ENCODE measurements around the gene SWT1. TPM values are rescaled to one million over a fixed set of nuclear protein-coding genes. Genes with fewer than 3 reads are reported as not detected.

SWT1 gene
- total and polyA plus RNA-seq, 2 experiments from 2014 or later, result 1.6 to 2.8 TPM

DNA sequence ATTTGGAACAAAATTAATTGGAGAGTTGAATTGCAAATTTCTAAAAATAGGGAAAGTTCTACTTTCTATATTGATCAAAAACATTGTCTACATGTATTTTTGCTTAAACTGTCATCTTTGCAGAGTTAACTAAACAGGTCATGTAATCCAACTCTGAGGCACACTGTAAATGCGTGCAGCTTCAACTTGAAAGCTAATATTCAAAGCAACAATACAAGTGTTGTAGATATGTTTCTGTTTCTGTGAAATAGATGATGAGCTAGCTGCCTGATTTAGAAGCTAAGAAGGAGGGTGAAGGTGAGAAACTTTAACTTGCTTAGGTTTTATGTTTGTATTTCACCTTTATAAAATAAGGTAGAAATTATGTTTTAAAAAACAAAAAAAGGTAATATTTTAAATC is 82.9 kb downstream of the SWT1 start:
- H3K9me3 ChIP-seq (ENCODE audit: low read depth), result no peaks in the 10 kb centered on the region
- TF ChIP-seq EZH2phosphoT487 (IDR thresholded peaks at IDR 0.05; ENCODE audit: insufficient read depth, low read depth) (no peak), EZH2 (IDR thresholded peaks at IDR 0.05; ENCODE audit: insufficient read depth, poor library complexity, severe bottlenecking) (no peak)
- no peak overlapping the region for H3K4me2 ChIP-seq (ENCODE audit: unreplicated experiment)

DNA sequence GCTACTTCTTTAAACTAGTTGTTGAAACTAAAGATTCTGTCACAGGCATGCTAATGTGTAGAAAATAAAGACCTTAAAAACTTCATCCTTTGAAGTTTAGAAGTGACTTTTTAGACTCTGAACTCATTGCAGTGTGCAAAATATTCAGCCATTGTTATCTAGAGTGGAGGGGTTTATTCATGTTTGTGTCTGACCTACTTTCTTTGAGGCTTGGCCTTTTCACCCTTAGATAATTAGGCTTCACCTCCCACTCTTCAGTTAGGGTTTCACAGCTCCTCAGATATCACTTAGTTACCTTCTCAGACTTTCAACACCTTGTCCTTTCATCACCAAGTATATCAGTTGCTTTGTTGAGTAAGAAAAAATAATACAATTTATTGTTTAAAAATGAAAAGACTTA is 84.2 kb downstream of the SWT1 start:
- Histone ChIP-seq H3K27me3 (replicated peaks; ENCODE audit: insufficient read depth) (no peaks in the 10 kb centered on the region), H3K27ac (no peak overlapping the region), H3K79me2 (ENCODE audit: insufficient read depth) (no peaks in the 10 kb centered on the region), H3K4me3 (no peak overlapping the region), H3F3A (ENCODE audit: insufficient read depth) (no peaks in the 10 kb centered on the region), H3K9ac (no peak overlapping the region), H3K4me1 (ENCODE audit: insufficient read depth) (peaks cover 14% of the 10 kb centered on the region), H3K36me3 (ENCODE audit: low read depth) (no peaks in the 10 kb centered on the region), H3K9me2 (ENCODE audit: insufficient read depth) (no peaks in the 10 kb centered on the region), H2AFZ (no peak overlapping the region), H4K20me1 (ENCODE audit: insufficient read depth) (no peaks in the 10 kb centered on the region), H3K4me2 (ENCODE audit: unreplicated experiment) (no peak overlapping the region), H3K9me3 (ENCODE audit: low read depth) (no peaks in the 10 kb centered on the region)
- in situ Hi-C loops (cut with MboI), result no loop called here
- no peak for DNase-seq
- no peak for TF ChIP-seq EZH2 (IDR thresholded peaks at IDR 0.05; ENCODE audit: insufficient read depth, poor library complexity, severe bottlenecking)
- TF ChIP-seq EZH2phosphoT487 (IDR thresholded peaks at IDR 0.05; ENCODE audit: insufficient read depth, low read depth), result no peak

More for the DNA sequence above, 82.9 kb downstream of the SWT1 start:
- Histone ChIP-seq H3K4me1 (ENCODE audit: insufficient read depth) (peaks cover 8% of the 10 kb centered on the region), H3K27ac (no peak overlapping the region), H3K36me3 (ENCODE audit: low read depth) (no peaks in the 10 kb centered on the region), H3K79me2 (ENCODE audit: insufficient read depth) (no peaks in the 10 kb centered on the region), H3K9me2 (ENCODE audit: insufficient read depth) (no peaks in the 10 kb centered on the region), H3F3A (ENCODE audit: insufficient read depth) (no peaks in the 10 kb centered on the region), H2AFZ (no peak overlapping the region), H4K20me1 (ENCODE audit: insufficient read depth) (no peaks in the 10 kb centered on the region), H3K27me3 (replicated peaks; ENCODE audit: insufficient read depth) (no peaks in the 10 kb centered on the region), H3K4me3 (no peak overlapping the region), H3K9ac (no peak overlapping the region)
- 75 to 87% methylated on average over 1 of the region's 1 CpG for WGBS, 2 experiments (ENCODE audit: low coverage in 1 of 2, low lambda C conversion rate in 2 of 2, missing lambda C conversion rate in 2 of 2)
- in situ Hi-C loops (cut with MboI), result no loop called here
- no peak for DNase-seq

DNA sequence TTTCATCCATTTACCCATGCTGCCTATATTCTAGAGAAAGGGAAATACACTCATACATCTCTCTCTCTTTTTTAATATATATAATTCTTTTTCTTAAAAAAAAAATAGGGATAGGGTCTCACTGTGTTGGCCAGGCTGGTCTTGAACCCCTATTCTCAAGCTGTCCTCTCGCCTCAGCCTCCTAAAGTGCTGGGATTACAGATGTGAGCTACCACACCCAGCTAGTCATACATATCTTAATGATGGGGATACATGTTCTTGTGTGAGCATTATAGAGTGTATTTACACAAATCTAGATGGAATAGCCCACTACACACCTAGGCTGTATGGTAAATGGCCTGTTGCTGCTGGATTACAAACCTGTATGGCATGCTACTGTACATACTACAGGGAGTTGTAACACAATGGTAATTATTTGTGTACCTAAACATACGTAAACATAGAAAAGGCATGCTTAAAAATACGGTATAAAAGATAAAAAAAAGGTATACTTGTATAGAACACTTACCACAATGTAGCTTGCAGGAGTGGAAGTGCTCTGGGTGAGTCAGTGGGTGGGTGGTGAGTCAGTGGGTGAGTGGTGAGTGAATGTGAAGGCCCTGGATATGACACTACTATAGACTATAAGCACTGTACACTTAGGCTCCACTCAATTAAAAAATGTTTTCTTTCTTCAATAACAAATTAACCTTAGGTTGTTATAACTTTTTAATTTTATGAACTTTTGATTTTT is 87.2 kb downstream of the SWT1 start:
- no peaks in the 10 kb centered on the region for H4K20me1 ChIP-seq (ENCODE audit: insufficient read depth)
- in situ Hi-C loops (cut with MboI), result no loop called here
- H3K9me3 ChIP-seq (ENCODE audit: low read depth), result no peaks in the 10 kb centered on the region
- peaks cover 14% of the 10 kb centered on the region for H3K4me1 ChIP-seq (ENCODE audit: insufficient read depth)
- no peak for TF ChIP-seq EZH2 (IDR thresholded peaks at IDR 0.05; ENCODE audit: insufficient read depth, poor library complexity, severe bottlenecking)
- no peak for TF ChIP-seq EZH2phosphoT487 (IDR thresholded peaks at IDR 0.05; ENCODE audit: insufficient read depth, low read depth)
- H2AFZ ChIP-seq, result no peak overlapping the region
- peak; percentile 85 for DNase-seq
- no peaks in the 10 kb centered on the region for H3K27me3 ChIP-seq (replicated peaks; ENCODE audit: insufficient read depth)
- peak overlapping the region; percentile 30 for H3K4me2 ChIP-seq (ENCODE audit: unreplicated experiment)
- H3K36me3 ChIP-seq (ENCODE audit: low read depth), result no peaks in the 10 kb centered on the region
- no peaks in the 10 kb centered on the region for H3K79me2 ChIP-seq (ENCODE audit: insufficient read depth)
- no peak overlapping the region for H3K9ac ChIP-seq
- no peak overlapping the region for H3K4me3 ChIP-seq
- no peak overlapping the region for H3K27ac ChIP-seq
- no peaks in the 10 kb centered on the region for H3F3A ChIP-seq (ENCODE audit: insufficient read depth)
- 58 to 60% methylated on average over 3 of the region's 3 CpGs for WGBS, 2 experiments (ENCODE audit: low coverage in 1 of 2, low lambda C conversion rate in 2 of 2, missing lambda C conversion rate in 2 of 2)
- H3K9me2 ChIP-seq (ENCODE audit: insufficient read depth), result no peaks in the 10 kb centered on the region

DNA sequence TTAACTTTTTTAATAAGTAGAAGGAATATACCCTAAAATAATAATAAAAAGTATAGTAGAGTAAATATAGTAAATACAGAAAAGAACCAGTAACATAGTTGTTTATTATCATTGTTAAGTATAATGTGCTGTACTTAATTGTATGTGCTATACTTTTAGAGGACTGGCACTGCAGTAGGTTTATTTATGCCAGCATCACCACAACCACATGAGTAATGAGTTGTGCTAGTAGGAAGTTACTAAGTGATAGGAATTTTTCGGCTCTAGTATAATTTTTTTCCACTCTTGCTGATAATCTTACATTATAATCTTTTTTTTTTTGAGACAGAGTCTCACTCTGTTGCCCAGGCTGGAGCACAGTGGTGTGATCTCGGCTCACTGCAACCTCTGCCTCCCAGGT is 88.5 kb downstream of the SWT1 start:
- Histone ChIP-seq H3K4me3 (no peak overlapping the region), H2AFZ (no peak overlapping the region), H3K9me2 (ENCODE audit: insufficient read depth) (no peaks in the 10 kb centered on the region), H3K9me3 (ENCODE audit: low read depth) (no peaks in the 10 kb centered on the region), H3K79me2 (ENCODE audit: insufficient read depth) (no peaks in the 10 kb centered on the region), H3K9ac (no peak overlapping the region), H3K4me1 (ENCODE audit: insufficient read depth) (peaks cover 14% of the 10 kb centered on the region), H3K36me3 (ENCODE audit: low read depth) (no peaks in the 10 kb centered on the region), H3K27me3 (replicated peaks; ENCODE audit: insufficient read depth) (no peaks in the 10 kb centered on the region), H4K20me1 (ENCODE audit: insufficient read depth) (no peaks in the 10 kb centered on the region), H3K27ac (no peak overlapping the region), H3K4me2 (ENCODE audit: unreplicated experiment) (no peak overlapping the region), H3F3A (ENCODE audit: insufficient read depth) (no peaks in the 10 kb centered on the region)
- in situ Hi-C loops (cut with MboI), result no loop called here
- TF ChIP-seq EZH2phosphoT487 (IDR thresholded peaks at IDR 0.05; ENCODE audit: insufficient read depth, low read depth), result no peak
- no peak for TF ChIP-seq EZH2 (IDR thresholded peaks at IDR 0.05; ENCODE audit: insufficient read depth, poor library complexity, severe bottlenecking)
- WGBS, 2 experiments (ENCODE audit: low coverage in 1 of 2, low lambda C conversion rate in 2 of 2, missing lambda C conversion rate in 2 of 2), result 60 to 61% methylated on average over 2 of the region's 2 CpGs
- DNase-seq, result peak; percentile 60

Data from GM23248 (cell line).